Endothelial cell of umbilical vein (primary cell): Measurements from ENCODE around the gene PPP1R13L. TPM values are rescaled to one million over a fixed set of nuclear protein-coding genes. Genes with fewer than 3 reads are reported as not detected.

Experiments
- BruUV-seq: library from RNA; stranded (reverse); fragments of 400-500 nt; replicated peaks from 2 replicates; lab custom pipeline; 2021; lab: Mats Ljungman, UMichigan
- CTCF ChIA-PET: fragments of 300-600, 350-600 bp; sonication (Branson Sonifier 250); formaldehyde crosslinking; loops from one replicate; lab custom pipeline; 2021; ENCODE audit warnings: antibody characterized with exemption, inconsistent platforms; lab: Charles Lee
- POLR2A ChIA-PET: fragments of 300-600, 350-600 bp; sonication (Branson Sonifier 250); formaldehyde crosslinking; loops from one replicate; lab custom pipeline; 2021; ENCODE audit warnings: antibody characterized with exemption, inconsistent platforms; lab: Charles Lee
- DNase-seq: peaks from one replicate; pipeline ENCODE4 v3.0.0-alpha.2; 2011; ENCODE audit warnings: low read depth, low spot score
- FAIRE-seq: peaks from 2 replicates; lab custom pipeline; 2011; peaks lifted over from hg19 to GRCh38; lab: Jason Lieb, UNC
- H2AFZ ChIP-seq: 2 replicates; pipeline ENCODE4 v1.6.0; 2012; ENCODE audit warnings: low read depth, low read length, control low read depth, inconsistent platforms
- H3K27ac ChIP-seq: 2 replicates; pipeline ENCODE4 v1.5.1; 2011; ENCODE audit warnings: low read depth, mild to moderate bottlenecking, control low read depth, low read length, moderate library complexity; ENCODE audit not compliant: insufficient read depth
- H3K27me3 ChIP-seq, 2 experiments: 2 replicates each; pipeline versions ENCODE4 v1.6.0 to v1.6.1; 2011; ENCODE audit warnings: low read length in 2 of 2, mixed read lengths in 1 of 2; ENCODE audit not compliant: control insufficient read depth in 2 of 2, insufficient read depth in 2 of 2
- H3K36me3 ChIP-seq, 2 experiments: 2 replicates in 1 of 2; 3 replicates in 1 of 2; pipeline ENCODE4 v1.5.1; 2011; ENCODE audit warnings: low read length in 2 of 2, mild to moderate bottlenecking in 1 of 2, moderate library complexity in 1 of 2; ENCODE audit not compliant: control insufficient read depth in 2 of 2, insufficient read depth in 2 of 2; ENCODE audit errors: extremely low read depth in 1 of 2
- H3K4me1 ChIP-seq: 3 replicates; pipeline ENCODE4 v1.5.1; 2011; ENCODE audit warnings: mild to moderate bottlenecking, low read length; ENCODE audit not compliant: control insufficient read depth, insufficient read depth; ENCODE audit errors: extremely low read depth
- H3K4me2 ChIP-seq: 2 replicates; pipeline ENCODE4 v1.6.1; 2011; ENCODE audit warnings: low read length, control low read depth, mixed read lengths; ENCODE audit not compliant: insufficient read depth
- H3K4me3 ChIP-seq, 3 experiments: fragments of 200-600 bp in 1 of 3; sonication (generic), shearing (Covaris generic) in 1 of 3; replicated peaks in 1 of 3; 2 replicates each; pipeline ENCODE4 v1.5.1; 2011 to 2016; ENCODE audit warnings: control low read depth in 3 of 3, low read length in 3 of 3, mild to moderate bottlenecking in 2 of 3, inconsistent platforms in 1 of 3, low read depth in 1 of 3, moderate library complexity in 1 of 3; ENCODE audit not compliant: insufficient read depth in 1 of 3
- H3K79me2 ChIP-seq: 2 replicates; pipeline ENCODE4 v1.6.0; 2012; ENCODE audit warnings: low read length, inconsistent platforms; ENCODE audit not compliant: control insufficient read depth, insufficient read depth
- H3K9ac ChIP-seq: replicated peaks from 2 replicates; pipeline ENCODE3; 2011; ENCODE audit warnings: low read length, control low read depth; ENCODE audit not compliant: insufficient read depth; ENCODE audit errors: extremely low read depth
- H3K9me1 ChIP-seq: replicated peaks from 3 replicates; pipeline ENCODE4 v1.6.0; 2011; ENCODE audit warnings: mild to moderate bottlenecking, low read length; ENCODE audit not compliant: control insufficient read depth, insufficient read depth; ENCODE audit errors: extremely low read depth
- H3K9me3 ChIP-seq: replicated peaks from 2 replicates; pipeline ENCODE4 v1.5.1; 2012; ENCODE audit warnings: low read length, inconsistent platforms; ENCODE audit not compliant: control insufficient read depth, insufficient read depth
- H4K20me1 ChIP-seq: replicated peaks from 2 replicates; pipeline ENCODE3; 2011; ENCODE audit warnings: mild to moderate bottlenecking, low read length; ENCODE audit not compliant: control insufficient read depth, insufficient read depth; ENCODE audit errors: extremely low read depth
- CTCF ChIP-seq, 2 donors: IDR thresholded peaks; 1 replicate in 1 of 2; 2 replicates in 1 of 2; pipeline ENCODE4 v1.5.1; 2011; ENCODE audit warnings: low read length in 2 of 2, mild to moderate bottlenecking in 2 of 2, moderate library complexity in 2 of 2, control low read depth in 1 of 2, inconsistent platforms in 1 of 2, low read depth in 1 of 2; ENCODE audit not compliant: insufficient read depth in 1 of 2; ENCODE audit errors: extremely low read depth in 1 of 2
- EZH2 ChIP-seq: IDR thresholded peaks from 2 replicates; pipeline ENCODE4 v1.6.1; 2012; ENCODE audit warnings: borderline replicate concordance, low read depth, mild to moderate bottlenecking, moderate library complexity, low read length, inconsistent platforms; ENCODE audit not compliant: severe bottlenecking
- FOS ChIP-seq: IDR thresholded peaks from 2 replicates; pipeline ENCODE4 v1.6.1; 2011; ENCODE audit warnings: mild to moderate bottlenecking, low read length, moderate library complexity, borderline replicate concordance; ENCODE audit not compliant: insufficient read depth
- GATA2 ChIP-seq: IDR thresholded peaks from 2 replicates; pipeline ENCODE4 v1.7.0; 2011; ENCODE audit warnings: low read depth, mild to moderate bottlenecking, moderate library complexity, mixed read lengths, low read length; ENCODE audit not compliant: insufficient read length, insufficient read depth
- JUN ChIP-seq: IDR thresholded peaks from 2 replicates; pipeline ENCODE4 v1.6.1; 2011; ENCODE audit warnings: borderline replicate concordance, low read depth; ENCODE audit not compliant: insufficient read length, insufficient read depth
- MAX ChIP-seq: IDR thresholded peaks from 2 replicates; pipeline ENCODE4 v1.6.1; 2011; ENCODE audit not compliant: insufficient read depth, insufficient read length
- MYC ChIP-seq: IDR thresholded peaks from one replicate; pipeline ENCODE4 v1.6.1; 2011; ENCODE audit warnings: mild to moderate bottlenecking, low read depth, low read length
- POLR2A ChIP-seq: IDR thresholded peaks from 2 replicates; pipeline ENCODE4 v1.6.1; 2012; ENCODE audit warnings: low read depth, mild to moderate bottlenecking, control low read depth, low read length
- POLR2AphosphoS5 ChIP-seq: IDR thresholded peaks from 2 replicates; pipeline ENCODE4 v1.6.1; 2012; ENCODE audit warnings: low read depth, mild to moderate bottlenecking, control low read depth, low read length, moderate library complexity; ENCODE audit not compliant: insufficient read depth
- dilution Hi-C: fragments of 300-500 bp; cut with MboI; formaldehyde crosslinking; loops from one replicate; pipeline ENCODE4 v1.15.0; 2019; ENCODE audit warnings: low sequenced_read_pairs; ENCODE audit not compliant: extremely low pct_ligation_motif_present
- intact Hi-C: fragments of 100-400 bp; cut with micrococcal nuclease; formaldehyde crosslinking; loops from one replicate; pipeline ENCODE4 v1.10.0; 2022
- polyA plus RNA-seq, 4 experiments: library from polyadenylated mRNA; depleted of rRNA in 3 of 4; stranded (reverse) in 3 of 4; unstranded in 1 of 4; fragments of >200 nt; gene quantifications; 2 replicates each; pipeline versions ENCODE4 v1.2.1 to v1.2.3, GENCODE V29; 2011 to 2012; ENCODE audit warnings: missing spikeins in 1 of 4
- total RNA-seq: library from RNA; stranded (reverse); gene quantifications from 2 replicates; pipeline ENCODE4 v1.2.3, GENCODE V29; 2021

The PPP1R13L gene
- total and polyA plus RNA-seq, 2 donors (not counting 3 experiments of a cell fraction or from before 2014, with no cell fraction given) = 28.5 to 77.4 TPM

- no peak for FAIRE-seq
- TF ChIP-seq FOS = no peak
- TF ChIP-seq CTCF (IDR thresholded peaks at IDR 0.05; ENCODE audit: extremely low read depth in 1 of 2, insufficient read depth in 1 of 2, low read depth in 1 of 2, low read length in 2 of 2) = no peak
- TF ChIP-seq POLR2A = no peak
These were observed 14.5 kb upstream of the PPP1R13L start for GRCh38 chr19:45419396-45419795.

GRCh38 chr19:45418802-45419201, 13.9 kb upstream of the PPP1R13L start:
- H3K9me1 ChIP-seq = no peaks in the 10 kb centered on the region
- H3K36me3 ChIP-seq = peaks cover 5 to 16% of the 10 kb centered on the region in 2 experiments
- H3K27me3 ChIP-seq = no peaks in the 10 kb centered on the region
- DNase-seq (no peak), FAIRE-seq (no peak)
- H3K4me3 ChIP-seq = no peak overlapping the region
- H3K27ac ChIP-seq = no peak overlapping the region
- ChIA-PET CTCF (no interaction called here), POLR2A (no interaction called here)
- H3K4me2 ChIP-seq = no peak overlapping the region
- H4K20me1 ChIP-seq = no peaks in the 10 kb centered on the region
- dilution Hi-C loops = no loop called here
- no peaks in the 10 kb centered on the region for H3K9me3 ChIP-seq
- TF ChIP-seq GATA2 = no peak
- no peak for TF ChIP-seq POLR2A
- no peak for TF ChIP-seq CTCF (IDR thresholded peaks at IDR 0.05; ENCODE audit: extremely low read depth in 1 of 2, insufficient read depth in 1 of 2, low read depth in 1 of 2, low read length in 2 of 2)
- no peak for TF ChIP-seq FOS
- no peak for TF ChIP-seq MAX
- no peak for TF ChIP-seq POLR2AphosphoS5
- TF ChIP-seq MYC = no peak
- no peak for TF ChIP-seq EZH2
- no peak for TF ChIP-seq JUN
- H2AFZ ChIP-seq = no peak overlapping the region
- no peak overlapping the region for H3K9ac ChIP-seq
- no TSS peak for BruUV-seq
- peaks cover 27% of the 10 kb centered on the region for H3K79me2 ChIP-seq
- H3K4me1 ChIP-seq = peaks cover 13% of the 10 kb centered on the region
- intact Hi-C loops = no loop called here

More at GRCh38 chr19:45419396-45419795, 14.5 kb upstream of the PPP1R13L start:
- Histone ChIP-seq H3K4me2 (no peak overlapping the region), H3K79me2 (peaks cover 27% of the 10 kb centered on the region), H2AFZ (no peak overlapping the region), H3K4me3 (no peak overlapping the region), H4K20me1 (no peaks in the 10 kb centered on the region), H3K36me3 (peaks cover 4 to 13% of the 10 kb centered on the region in 2 experiments), H3K9me3 (no peaks in the 10 kb centered on the region), H3K9ac (no peak overlapping the region), H3K4me1 (peaks cover 17% of the 10 kb centered on the region), H3K9me1 (no peaks in the 10 kb centered on the region), H3K27ac (no peak overlapping the region), H3K27me3 (no peaks in the 10 kb centered on the region)
- POLR2A ChIA-PET = no interaction called here
- CTCF ChIA-PET = no interaction called here
- no peak for DNase-seq
- BruUV-seq = no TSS peak
- intact Hi-C loops = no loop called here
- dilution Hi-C loops = no loop called here
